HG02852 (cell line): ENCODE results near the gene GMIP.
A peak's percentile ranks its signal among the peaks of the same experiment; 100 is the strongest.

Source experiments
- ATAC-seq: cut with Tn5 transposase; IDR thresholded peaks from one replicate; pipeline ENCODE4 v1.9.1; 2021; ENCODE audit warnings: mild to moderate bottlenecking, moderate library complexity; ENCODE audit not compliant: unreplicated experiment

GMIP gene

GRCh38 chr19:19659646-19660245 lies 16.3 kb upstream of the GMIP start:
- ATAC-seq = no peak

- no peak for ATAC-seq
Measured at GRCh38 chr19:19657397-19657783, 13.9 kb upstream of the GMIP start.

GRCh38 chr19:19656451-19657396 lies 13.3 kb upstream of the GMIP start:
- ATAC-seq = no peak

- ATAC-seq = no peak
Measured at GRCh38 chr19:19655641-19656343, 12.3 kb upstream of the GMIP start.

- ATAC-seq = no peak
Measured at GRCh38 chr19:19655051-19655594, 11.7 kb upstream of the GMIP start.

GRCh38 chr19:19654441-19654840 lies 11.0 kb upstream of the GMIP start:
- ATAC-seq = no peak

- ATAC-seq = no peak
Measured at GRCh38 chr19:19653597-19654147, 10.2 kb upstream of the GMIP start.

- ATAC-seq = no peak
Measured at GRCh38 chr19:19652482-19653295, 9.2 kb upstream of the GMIP start.

- no peak for ATAC-seq
Measured at GRCh38 chr19:19651076-19651475, 7.6 kb upstream of the GMIP start.

- no peak for ATAC-seq
Measured at GRCh38 chr19:19650331-19650730, 6.9 kb upstream of the GMIP start.

GRCh38 chr19:19649580-19649995 lies 6.1 kb upstream of the GMIP start:
- no peak for ATAC-seq

GRCh38 chr19:19649155-19649554 lies 5.7 kb upstream of the GMIP start:
- ATAC-seq = no peak

- no peak for ATAC-seq
Measured at GRCh38 chr19:19647037-19647835, 3.8 kb upstream of the GMIP start.

GRCh38 chr19:19645233-19645870 lies 1.9 kb upstream of the GMIP start:
- no peak for ATAC-seq

GRCh38 chr19:19644054-19644388 lies 564 bp upstream of the GMIP start:
- ATAC-seq = no peak

- peak; percentile 30 for ATAC-seq
Measured at GRCh38 chr19:19642506-19643157, 825 bp downstream of the GMIP start.

- no peak for ATAC-seq
Measured at GRCh38 chr19:19637523-19638251, 5.8 kb downstream of the GMIP start.

GRCh38 chr19:19637186-19637522 lies 6.3 kb downstream of the GMIP start:
- no peak for ATAC-seq
